Endothelial cell of umbilical vein (primary cell): ENCODE measurements around the gene DIS3L2.

Source experiments
- CTCF ChIP-seq, 2 donors: IDR thresholded peaks; 1 replicate in 1 of 2; 2 replicates in 1 of 2; pipeline ENCODE4 v1.5.1; 2011; ENCODE audit warnings: low read length in 2 of 2, mild to moderate bottlenecking in 2 of 2, moderate library complexity in 2 of 2, control low read depth in 1 of 2, inconsistent platforms in 1 of 2, low read depth in 1 of 2; ENCODE audit not compliant: insufficient read depth in 1 of 2; ENCODE audit errors: extremely low read depth in 1 of 2
- JUN ChIP-seq: IDR thresholded peaks from 2 replicates; pipeline ENCODE4 v1.6.1; 2011; ENCODE audit warnings: borderline replicate concordance, low read depth; ENCODE audit not compliant: insufficient read length, insufficient read depth
- MYC ChIP-seq: IDR thresholded peaks from one replicate; pipeline ENCODE4 v1.6.1; 2011; ENCODE audit warnings: mild to moderate bottlenecking, low read depth, low read length
- POLR2A ChIP-seq: IDR thresholded peaks from 2 replicates; pipeline ENCODE4 v1.6.1; 2012; ENCODE audit warnings: low read depth, mild to moderate bottlenecking, control low read depth, low read length

GRCh38 chr2:231932985-231933915 is 28.3 kb upstream of the DIS3L2 start:
- TF ChIP-seq JUN (no peak), POLR2A (no peak), CTCF (IDR thresholded peaks at IDR 0.05; ENCODE audit: extremely low read depth in 1 of 2, insufficient read depth in 1 of 2, low read depth in 1 of 2, low read length in 2 of 2) (no peak), MYC (no peak)
